Suprapubic skin (tissue), 4 donors: ENCODE measurements around the gene ING5. TPM values are rescaled to one million over a fixed set of nuclear protein-coding genes. Genes with fewer than 3 reads are reported as not detected.
"Not testable (repeated sequence)": the region's sequence is repeated elsewhere in the genome, so short reads cannot be mapped to it uniquely, and the experiment has no call there.

ENCODE experiments used
- DNase-seq, 2 donors: peaks; one replicate each; pipeline ENCODE4 v3.0.0-alpha.2; 2019; ENCODE audit warnings: low spot score in 2 of 2
- H3K27ac ChIP-seq: fragments of 200-600 bp; sonication (generic); one replicate; pipeline ENCODE4 v1.5.1; 2019
- H3K27me3 ChIP-seq: fragments of 200-600 bp; sonication (generic); one replicate; pipeline ENCODE4 v1.5.1; 2019
- H3K36me3 ChIP-seq: fragments of 200-600 bp; sonication (generic); one replicate; pipeline ENCODE4 v1.5.1; 2019
- H3K4me1 ChIP-seq: fragments of 200-600 bp; sonication (generic); one replicate; pipeline ENCODE4 v1.5.1; 2019
- H3K4me3 ChIP-seq: fragments of 200-600 bp; sonication (generic); one replicate; pipeline ENCODE4 v1.5.1; 2019; ENCODE audit warnings: mild to moderate bottlenecking
- H3K9me3 ChIP-seq: fragments of 200-600 bp; sonication (generic); one replicate; pipeline ENCODE4 v1.5.1; 2019
- CTCF ChIP-seq, 2 donors: fragments of 200-600 bp in 1 of 2; fragments of 450-650 bp in 1 of 2; sonication (generic) in 1 of 2; IDR thresholded peaks; one replicate each; pipeline ENCODE4 v1.5.1; 2016 to 2019; ENCODE audit warnings: antibody characterized with exemption in 2 of 2, mild to moderate bottlenecking in 1 of 2, moderate library complexity in 1 of 2
- EP300 ChIP-seq: sonication (generic); formaldehyde crosslinking; IDR thresholded peaks from one replicate; pipeline ENCODE4 v1.6.1; 2017; ENCODE audit warnings: antibody characterized with exemption
- POLR2A ChIP-seq, 2 donors: fragments of 450-650 bp; IDR thresholded peaks; one replicate each; pipeline ENCODE4 v1.6.1; 2017; ENCODE audit warnings: antibody characterized with exemption in 2 of 2, mild to moderate bottlenecking in 2 of 2, moderate library complexity in 2 of 2
- POLR2AphosphoS5 ChIP-seq, 3 donors: sonication (generic); formaldehyde crosslinking; IDR thresholded peaks; one replicate each; pipeline ENCODE4 v1.6.1; 2017; ENCODE audit warnings: antibody characterized with exemption in 3 of 3
- WGBS: methylation state at CpG from one replicate; pipeline ENCODE4 v1.1.5; 2018; 5-methylcytosine and 5-hydroxymethylcytosine counted together
- total RNA-seq, 4 donors: library from RNA; depleted of rRNA; stranded (reverse); fragments of >200 nt; gene quantifications; one replicate each; pipeline ENCODE4 v1.1.0, GENCODE V29; 2016

ING5 gene
- total RNA-seq, 4 donors from 2014 or later, result 32.1 to 94.9 (median 46.4) TPM

GRCh38 chr2:241660593-241661213 lies 41.1 kb upstream of the ING5 start:
- Histone ChIP-seq H3K4me1 (peaks cover 3% of the 10 kb centered on the region), H3K27me3 (no peaks in the 10 kb centered on the region), H3K4me3 (no peak overlapping the region), H3K9me3 (no peaks in the 10 kb centered on the region), H3K36me3 (peaks cover 57% of the 10 kb centered on the region), H3K27ac (no peak overlapping the region)
- TF ChIP-seq POLR2A (IDR thresholded peaks at IDR 0.05) (no peak), EP300 (no peak), CTCF (IDR thresholded peaks at IDR 0.05) (no peak)
- DNase-seq, result no peak
- WGBS, result 95% methylated on average over 9 of the region's 14 CpGs

- H3K27me3 ChIP-seq, H3K27ac ChIP-seq, DNase-seq, H3K4me1 ChIP-seq, H3K4me3 ChIP-seq, H3K9me3 ChIP-seq: not testable (repeated sequence)
- WGBS, result 90% methylated on average over 24 of the region's 24 CpGs
- H3K36me3 ChIP-seq, result peaks cover 51% of the 10 kb centered on the region
These were observed 39.1 kb upstream of the ING5 start for GRCh38 chr2:241662731-241663130.

- TF ChIP-seq CTCF (IDR thresholded peaks at IDR 0.05) (no peak), EP300 (no peak), POLR2AphosphoS5 (IDR thresholded peaks at IDR 0.05) (no peak), POLR2A (IDR thresholded peaks at IDR 0.05) (no peak)
- WGBS, result 84% methylated on average over 23 of the region's 23 CpGs
- Histone ChIP-seq H3K27me3 (no peaks in the 10 kb centered on the region), H3K4me3 (no peak overlapping the region), H3K27ac (no peak overlapping the region), H3K4me1 (peaks cover 3% of the 10 kb centered on the region), H3K36me3 (peaks cover 53% of the 10 kb centered on the region), H3K9me3 (no peaks in the 10 kb centered on the region)
- DNase-seq, result no peak
These were observed 36.0 kb upstream of the ING5 start for GRCh38 chr2:241665731-241666440.

GRCh38 chr2:241666627-241667400 lies 35.0 kb upstream of the ING5 start:
- no peak for TF ChIP-seq POLR2AphosphoS5 (IDR thresholded peaks at IDR 0.05)
- no peak for TF ChIP-seq POLR2A (IDR thresholded peaks at IDR 0.05)
- no peak for TF ChIP-seq EP300
- no peak for TF ChIP-seq CTCF (IDR thresholded peaks at IDR 0.05)
- H3K9me3 ChIP-seq, result no peaks in the 10 kb centered on the region
- H3K27ac ChIP-seq, result no peak overlapping the region
- no peak for DNase-seq
- no peaks in the 10 kb centered on the region for H3K27me3 ChIP-seq
- peaks cover 54% of the 10 kb centered on the region for H3K36me3 ChIP-seq
- H3K4me1 ChIP-seq, result peaks cover 3% of the 10 kb centered on the region
- H3K4me3 ChIP-seq, result no peak overlapping the region
- WGBS, result 84% methylated on average over 30 of the region's 42 CpGs

GRCh38 chr2:241668354-241668753 lies 33.5 kb upstream of the ING5 start:
- H3K36me3 ChIP-seq, result peaks cover 65% of the 10 kb centered on the region
- H3K4me3 ChIP-seq, result no peak overlapping the region
- H3K9me3 ChIP-seq, result no peaks in the 10 kb centered on the region
- TF ChIP-seq CTCF (IDR thresholded peaks at IDR 0.05), result no peak
- TF ChIP-seq EP300, result no peak
- H3K27ac ChIP-seq, result no peak overlapping the region
- DNase-seq, result no peak
- no peaks in the 10 kb centered on the region for H3K27me3 ChIP-seq
- peaks cover 3% of the 10 kb centered on the region for H3K4me1 ChIP-seq
- 97% methylated on average over 17 of the region's 21 CpGs for WGBS
